ENCODE results near the gene BEND6.

Gene BEND6

GRCh38 chr6:57013521-57013926, 58.6 kb downstream of the BEND6 start:
- no peak for TF ChIP-seq CTCF (IDR thresholded peaks at IDR 0.05; ENCODE audit: borderline replicate concordance, insufficient read depth, low read depth, low read length)
- H3K4me3 ChIP-seq (ENCODE audit: low read depth, low read length): no peak overlapping the region

- H3K4me3 ChIP-seq (ENCODE audit: low read depth, low read length): no peak overlapping the region
- no peak for TF ChIP-seq CTCF (IDR thresholded peaks at IDR 0.05; ENCODE audit: borderline replicate concordance, insufficient read depth, low read depth, low read length)
These were observed 62.2 kb downstream of the BEND6 start for GRCh38 chr6:57017069-57017468.

- H3K4me3 ChIP-seq (ENCODE audit: low read depth, low read length): no peak overlapping the region
- no peak for TF ChIP-seq CTCF (IDR thresholded peaks at IDR 0.05; ENCODE audit: borderline replicate concordance, insufficient read depth, low read depth, low read length)
These were observed 62.9 kb downstream of the BEND6 start for GRCh38 chr6:57017841-57018240.

- no peak overlapping the region for H3K4me3 ChIP-seq (ENCODE audit: low read depth, low read length)
- TF ChIP-seq CTCF (IDR thresholded peaks at IDR 0.05; ENCODE audit: borderline replicate concordance, insufficient read depth, low read depth, low read length): no peak
These were observed 64.5 kb downstream of the BEND6 start for GRCh38 chr6:57019434-57019833.

- H3K4me3 ChIP-seq (ENCODE audit: low read depth, low read length): no peak overlapping the region
- TF ChIP-seq CTCF (IDR thresholded peaks at IDR 0.05; ENCODE audit: borderline replicate concordance, insufficient read depth, low read depth, low read length): peak; percentile 18; the same call in 1 of the 2 replicates
These were observed 66.3 kb downstream of the BEND6 start for GRCh38 chr6:57021086-57021720.

- TF ChIP-seq CTCF (IDR thresholded peaks at IDR 0.05; ENCODE audit: borderline replicate concordance, insufficient read depth, low read depth, low read length): no peak
- H3K4me3 ChIP-seq (ENCODE audit: low read depth, low read length): no peak overlapping the region
These were observed 69.4 kb downstream of the BEND6 start for GRCh38 chr6:57024321-57024720.

GRCh38 chr6:57024775-57025174, 69.9 kb downstream of the BEND6 start:
- no peak overlapping the region for H3K4me3 ChIP-seq (ENCODE audit: low read depth, low read length)
- TF ChIP-seq CTCF (IDR thresholded peaks at IDR 0.05; ENCODE audit: borderline replicate concordance, insufficient read depth, low read depth, low read length): no peak
